GM13977 (cell line): ENCODE data around the gene PLA2R1.

Experiments
- DNase-seq: peaks from one replicate; pipeline ENCODE4 v3.0.0; 2012; ENCODE audit warnings: low spot score
- in situ Hi-C: fragments of 300-500 bp; cut with MboI; formaldehyde crosslinking; loops from one replicate; pipeline ENCODE4 v1.12.0; 2022; ENCODE audit warnings: low sequenced_read_pairs, low pct_unique_long_range_greater_than_20kb, mixed read lengths, inconsistent platforms; ENCODE audit not compliant: unreplicated experiment
- TF ChIP-seq, protein P1 (sequence below): IDR thresholded peaks from 2 replicates; pipeline ENCODE4 v1.5.1; 2012; ENCODE audit warnings: mild to moderate bottlenecking, control low read depth; ENCODE audit not compliant: insufficient read depth; ENCODE audit errors: extremely low read depth, missing control alignments

PLA2R1 gene

DNA sequence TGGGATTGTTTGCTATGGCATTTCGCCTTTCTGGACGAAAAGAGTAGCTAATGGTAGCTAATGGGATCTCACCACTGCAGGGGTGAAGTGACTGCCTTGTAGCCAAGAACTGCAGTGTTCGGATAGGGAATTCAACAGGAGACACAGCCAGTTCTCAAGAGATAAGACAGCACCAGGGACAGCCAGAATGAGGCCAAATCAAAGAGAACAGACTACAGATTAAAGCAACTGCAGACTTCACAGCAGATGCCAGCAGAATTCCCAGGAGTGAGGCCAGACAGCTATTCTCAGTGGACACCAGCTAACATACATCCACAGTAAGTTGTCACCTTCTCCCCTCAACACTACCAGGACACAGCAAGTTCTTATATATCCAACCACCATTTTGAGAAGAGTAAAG, 124.0 kb downstream of the PLA2R1 start:
- TF ChIP-seq, protein P1, sequence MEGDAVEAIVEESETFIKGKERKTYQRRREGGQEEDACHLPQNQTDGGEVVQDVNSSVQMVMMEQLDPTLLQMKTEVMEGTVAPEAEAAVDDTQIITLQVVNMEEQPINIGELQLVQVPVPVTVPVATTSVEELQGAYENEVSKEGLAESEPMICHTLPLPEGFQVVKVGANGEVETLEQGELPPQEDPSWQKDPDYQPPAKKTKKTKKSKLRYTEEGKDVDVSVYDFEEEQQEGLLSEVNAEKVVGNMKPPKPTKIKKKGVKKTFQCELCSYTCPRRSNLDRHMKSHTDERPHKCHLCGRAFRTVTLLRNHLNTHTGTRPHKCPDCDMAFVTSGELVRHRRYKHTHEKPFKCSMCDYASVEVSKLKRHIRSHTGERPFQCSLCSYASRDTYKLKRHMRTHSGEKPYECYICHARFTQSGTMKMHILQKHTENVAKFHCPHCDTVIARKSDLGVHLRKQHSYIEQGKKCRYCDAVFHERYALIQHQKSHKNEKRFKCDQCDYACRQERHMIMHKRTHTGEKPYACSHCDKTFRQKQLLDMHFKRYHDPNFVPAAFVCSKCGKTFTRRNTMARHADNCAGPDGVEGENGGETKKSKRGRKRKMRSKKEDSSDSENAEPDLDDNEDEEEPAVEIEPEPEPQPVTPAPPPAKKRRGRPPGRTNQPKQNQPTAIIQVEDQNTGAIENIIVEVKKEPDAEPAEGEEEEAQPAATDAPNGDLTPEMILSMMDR, result no peak
- DNase-seq, result no peak
- in situ Hi-C loops, result no loop called here

DNA sequence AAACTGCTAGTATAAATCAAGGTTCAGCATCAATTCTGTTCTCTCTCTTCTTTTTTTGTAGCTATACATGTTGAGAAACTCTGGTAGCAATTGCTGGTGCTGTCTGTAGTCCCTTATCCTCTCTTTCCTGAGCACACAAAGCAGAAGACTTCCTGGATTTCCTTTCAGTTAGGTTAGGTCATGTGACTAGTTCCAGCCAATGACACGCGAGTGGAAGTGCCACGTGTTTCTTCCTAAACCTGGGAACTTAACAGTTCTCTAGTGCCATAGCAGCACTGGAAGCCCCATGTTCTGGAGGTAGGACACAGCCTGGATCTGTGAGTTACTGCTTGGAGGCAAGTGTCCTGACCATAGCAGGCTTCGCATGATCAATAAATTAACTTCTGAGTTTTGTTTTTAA, 125.9 kb downstream of the PLA2R1 start:
- DNase-seq, result no peak
- TF ChIP-seq, protein P1, result no peak
- in situ Hi-C loops, result no loop called here

DNA sequence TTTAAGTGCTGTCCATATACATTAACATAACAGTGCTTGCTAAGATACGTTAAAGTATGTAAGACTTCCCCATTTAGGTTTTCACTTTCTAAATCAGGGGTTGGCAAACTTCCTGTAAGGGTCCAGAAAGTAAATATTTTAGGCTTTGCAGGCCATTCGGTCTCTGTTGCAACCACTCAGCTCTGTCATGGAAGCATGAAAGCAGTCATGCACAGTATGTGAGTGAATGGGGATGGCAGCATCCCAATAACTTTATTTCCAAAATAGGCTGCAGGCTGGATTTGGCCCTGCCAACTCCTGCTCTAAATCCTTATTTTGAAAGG, 128.7 kb downstream of the PLA2R1 start:
- no peak for DNase-seq
- in situ Hi-C loops, result no loop called here
- TF ChIP-seq, protein P1, result no peak

DNA sequence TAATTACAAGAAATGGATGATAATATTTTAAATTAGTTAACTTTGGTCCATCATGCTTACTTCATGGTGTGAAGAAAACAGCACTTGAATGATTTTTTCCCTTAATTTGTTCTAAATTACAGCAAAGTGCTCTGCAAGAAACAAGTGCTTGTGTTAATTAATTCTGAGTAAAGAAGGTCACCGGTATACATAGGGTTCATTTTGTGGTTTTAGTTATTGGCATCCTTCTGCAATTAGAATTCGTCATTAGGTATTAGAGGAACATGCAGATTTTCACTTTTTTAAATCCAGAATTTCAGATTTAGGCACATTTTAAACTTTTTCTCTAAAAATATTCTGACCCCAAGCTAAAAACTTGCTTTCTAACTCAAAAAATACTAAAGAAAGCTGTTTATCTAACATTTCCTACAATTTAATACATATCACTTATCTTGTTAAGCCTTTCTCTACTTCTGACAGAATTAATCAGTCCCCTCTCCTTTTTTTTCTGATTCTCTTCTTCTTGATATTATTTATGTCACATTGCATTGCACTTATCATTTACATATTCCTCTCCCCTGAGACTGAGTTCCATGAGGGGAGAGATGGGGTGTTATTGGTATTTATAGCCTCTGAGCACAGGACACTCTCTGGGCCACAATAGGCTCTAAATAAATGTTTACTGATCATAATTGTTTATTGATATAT, 129.2 kb downstream of the PLA2R1 start:
- in situ Hi-C loops, result no loop called here
- no peak for DNase-seq
- TF ChIP-seq, protein P1, result no peak

DNA sequence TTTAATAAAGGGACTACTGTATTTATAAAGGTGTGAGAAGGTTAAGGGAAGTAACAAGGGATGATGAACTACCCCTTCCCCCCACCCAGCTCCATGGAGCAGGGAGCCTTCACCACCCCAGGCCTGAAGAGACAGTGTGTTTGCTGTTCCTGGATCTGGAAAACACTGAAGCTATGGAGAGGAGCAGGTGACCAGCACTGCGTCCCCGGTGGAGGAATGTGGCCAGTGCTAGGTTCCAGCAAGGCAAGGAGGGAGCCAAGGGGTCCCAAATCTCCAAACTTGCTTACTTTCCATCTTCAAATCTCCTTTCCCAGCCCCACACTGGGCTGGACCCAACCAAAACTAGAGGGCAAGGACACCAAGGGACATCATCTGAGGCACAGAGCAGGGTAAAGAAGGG, 135.7 kb downstream of the PLA2R1 start:
- DNase-seq, result no peak
- in situ Hi-C loops, result no loop called here
- TF ChIP-seq, protein P1, result no peak

DNA sequence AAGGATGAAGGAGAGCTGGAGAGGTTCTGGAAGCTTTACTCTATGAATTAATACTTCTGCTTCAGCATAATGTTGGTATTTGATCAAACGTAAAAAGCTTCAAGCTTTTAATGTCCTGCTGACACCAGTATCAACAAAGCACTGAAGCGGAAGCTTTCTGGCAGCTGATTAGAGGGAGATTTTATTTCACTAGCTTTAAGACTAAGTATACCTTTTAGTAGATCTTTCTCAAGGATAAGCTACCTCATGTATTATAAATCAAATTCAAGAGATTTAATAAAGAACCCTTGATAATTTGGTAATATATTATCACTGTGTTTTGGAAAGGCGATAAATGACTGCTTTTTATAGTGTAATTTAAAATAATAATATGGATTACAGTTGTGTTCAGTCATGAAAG, 136.4 kb downstream of the PLA2R1 start:
- TF ChIP-seq, protein P1, result no peak
- no peak for DNase-seq
- in situ Hi-C loops, result no loop called here
